ENCODE measurements around the gene GRB14.
A peak's percentile ranks its signal among the peaks of the same experiment; 100 is the strongest.
"Not testable (repeated sequence)": the region's sequence is repeated elsewhere in the genome, so short reads cannot be mapped to it uniquely, and the experiment has no call there.

GRB14 gene

DNA sequence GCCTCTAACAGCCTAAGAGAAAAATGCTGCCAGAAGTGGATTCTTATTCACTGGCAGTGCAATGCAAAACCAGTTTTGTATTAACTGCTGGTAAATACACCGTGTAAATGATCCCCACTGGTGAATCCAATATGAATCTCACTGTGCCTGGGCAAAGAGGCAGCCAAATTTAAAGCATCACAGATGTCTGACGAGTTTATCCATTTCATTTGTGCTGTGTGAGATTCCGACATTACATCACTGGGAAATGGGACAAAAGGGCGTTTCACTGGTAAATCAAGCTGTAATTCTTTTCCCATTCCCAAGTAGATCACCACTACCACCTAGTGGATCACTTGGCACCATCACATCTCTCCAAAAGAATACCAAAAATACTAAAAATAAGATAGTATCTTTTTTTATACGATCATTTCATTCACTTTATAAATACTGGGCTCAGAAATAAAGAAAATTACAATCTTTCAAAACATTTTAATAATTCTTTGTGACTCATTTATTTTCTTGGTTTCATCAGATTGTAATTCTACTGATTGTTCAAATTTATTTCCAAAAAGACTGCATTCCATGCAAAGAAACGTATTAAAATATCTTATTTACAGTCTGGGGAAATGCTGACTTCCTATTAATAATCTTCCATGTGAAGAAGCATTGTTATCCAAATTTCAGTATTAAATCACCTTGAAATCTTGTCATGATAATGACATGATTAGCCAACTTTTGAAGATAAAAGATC is 125.6 kb downstream of the GRB14 start:
- DNase-seq (ENCODE audit: low spot score): peak; percentile 86

GRCh38 chr2:164485541-164485940 is 135.7 kb downstream of the GRB14 start:
- peak; percentile 42 for DNase-seq (ENCODE audit: low spot score)

GRCh38 chr2:164479460-164479859 is 141.8 kb downstream of the GRB14 start:
- DNase-seq (ENCODE audit: low spot score): no peak

DNA sequence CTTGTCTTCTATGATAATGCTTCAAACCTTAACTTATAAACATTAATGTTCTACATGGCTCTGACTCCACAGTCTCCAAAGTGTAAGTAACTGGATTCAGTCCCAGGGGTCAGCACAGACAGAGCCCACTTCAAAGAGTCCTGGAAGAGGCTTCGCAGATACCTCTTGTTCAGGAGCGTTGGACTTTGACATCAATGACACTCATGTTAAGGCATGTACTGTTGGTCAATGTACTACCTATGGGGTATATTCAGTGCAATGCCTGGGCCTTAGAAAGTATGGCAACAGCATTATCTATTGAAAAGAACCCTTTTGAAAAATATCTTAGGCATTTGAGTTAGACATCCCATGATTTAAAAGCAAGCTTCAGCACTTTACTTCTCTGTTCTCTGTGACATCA is 143.1 kb downstream of the GRB14 start:
- DNase-seq (ENCODE audit: low spot score): no peak

- DNase-seq (ENCODE audit: low spot score): no peak
Observed at GRCh38 chr2:164474873-164475272, 146.4 kb downstream of the GRB14 start.

- DNase-seq (ENCODE audit: low spot score): no peak
Observed at GRCh38 chr2:164473021-164473420, 148.3 kb downstream of the GRB14 start.

DNA sequence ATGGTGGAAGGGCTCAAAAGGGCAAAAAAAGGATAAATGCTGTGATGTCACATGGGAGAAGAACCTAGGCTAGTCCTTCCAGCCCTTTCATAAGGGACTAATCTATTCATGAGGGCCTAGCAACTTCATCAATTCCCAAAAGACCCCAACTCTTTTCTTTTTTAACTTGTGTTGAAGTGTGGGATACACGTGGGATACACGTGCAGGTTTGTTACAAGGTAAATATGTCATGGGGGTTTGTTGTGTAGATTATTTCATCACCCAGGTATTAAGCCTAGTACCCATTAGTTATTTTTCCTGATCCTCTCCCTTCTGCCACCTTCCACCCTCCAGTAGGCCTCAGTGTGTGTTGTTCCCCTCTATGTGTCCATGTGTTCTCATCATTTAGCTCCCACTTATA is 156.2 kb downstream of the GRB14 start:
- not testable (repeated sequence) for DNase-seq (ENCODE audit: low spot score)

GRCh38 chr2:164464376-164464775 is 156.9 kb downstream of the GRB14 start:
- DNase-seq (ENCODE audit: low spot score): no peak

GRCh38 chr2:164458792-164459191 is 162.5 kb downstream of the GRB14 start:
- no peak for DNase-seq (ENCODE audit: low spot score)

- DNase-seq (ENCODE audit: low spot score): no peak
Observed at GRCh38 chr2:164457271-164457670, 164.0 kb downstream of the GRB14 start.

DNA sequence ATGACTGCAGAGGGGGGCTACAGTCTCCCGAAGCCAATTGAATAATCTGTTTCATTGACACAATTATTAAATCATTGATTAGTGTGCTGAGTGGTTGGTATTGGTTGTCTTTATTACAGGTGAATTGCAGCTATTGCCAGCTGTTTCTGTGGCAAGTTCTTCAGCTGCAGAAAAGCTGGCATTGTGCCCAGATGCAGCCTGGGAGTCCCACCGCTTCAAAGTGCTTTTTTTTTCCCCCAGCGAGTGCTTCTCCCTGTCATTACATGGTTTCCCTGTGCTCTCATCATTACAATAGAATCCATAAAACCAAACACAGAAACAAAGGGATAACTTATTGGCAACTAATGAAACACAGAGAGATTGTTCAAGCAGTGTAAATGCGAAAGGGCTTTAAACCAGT is 164.7 kb downstream of the GRB14 start:
- DNase-seq (ENCODE audit: low spot score): no peak

DNA sequence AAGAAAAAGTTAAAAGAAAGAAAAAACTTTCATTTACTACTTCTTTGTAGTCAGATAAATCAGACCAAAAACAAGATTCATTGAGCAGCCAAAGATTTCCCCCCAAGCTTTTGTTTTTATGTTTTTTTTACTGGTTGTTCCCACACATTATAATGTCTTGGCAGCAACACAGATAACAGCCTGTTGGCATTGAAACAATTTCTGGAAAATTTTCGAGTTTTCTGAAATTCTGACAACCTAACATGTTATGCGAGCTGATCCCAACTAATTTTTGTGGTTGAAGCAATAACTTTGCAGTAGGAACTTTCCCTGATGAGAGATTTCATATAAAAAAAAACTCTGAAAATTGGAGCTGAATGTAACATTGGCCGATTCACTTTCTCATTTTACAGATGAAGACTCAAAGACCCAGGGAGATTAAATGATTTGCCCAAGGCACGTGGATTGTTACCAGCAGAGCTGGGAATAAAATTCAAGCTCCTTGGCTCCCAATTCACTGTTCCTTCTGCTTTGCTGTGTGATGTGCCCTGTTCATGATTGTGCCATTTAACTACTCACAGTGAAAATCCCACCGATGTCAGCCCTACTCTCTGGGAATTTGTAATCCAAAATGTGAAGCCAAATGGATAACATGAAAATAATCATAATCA is 167.5 kb downstream of the GRB14 start:
- no peak for DNase-seq (ENCODE audit: low spot score)

DNA sequence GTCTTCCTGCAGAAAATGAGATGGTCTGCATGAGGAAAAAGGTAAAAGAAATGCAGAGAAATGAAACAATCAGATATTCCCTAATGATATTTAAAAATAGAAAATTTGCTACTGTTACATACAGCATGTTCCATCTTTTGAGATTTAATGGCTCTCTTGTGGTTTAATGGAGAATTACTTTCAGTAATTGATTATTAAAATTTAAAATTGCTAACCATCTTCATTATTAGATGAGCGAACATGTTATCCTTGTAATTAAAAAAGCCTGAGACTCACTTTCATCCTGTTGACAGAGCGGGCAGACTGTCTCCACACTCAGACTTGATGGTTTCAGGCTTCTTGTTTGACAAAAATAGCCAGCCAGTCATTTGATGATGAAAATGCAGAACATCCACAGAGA is 171.0 kb downstream of the GRB14 start:
- no peak for DNase-seq (ENCODE audit: low spot score)

DNA sequence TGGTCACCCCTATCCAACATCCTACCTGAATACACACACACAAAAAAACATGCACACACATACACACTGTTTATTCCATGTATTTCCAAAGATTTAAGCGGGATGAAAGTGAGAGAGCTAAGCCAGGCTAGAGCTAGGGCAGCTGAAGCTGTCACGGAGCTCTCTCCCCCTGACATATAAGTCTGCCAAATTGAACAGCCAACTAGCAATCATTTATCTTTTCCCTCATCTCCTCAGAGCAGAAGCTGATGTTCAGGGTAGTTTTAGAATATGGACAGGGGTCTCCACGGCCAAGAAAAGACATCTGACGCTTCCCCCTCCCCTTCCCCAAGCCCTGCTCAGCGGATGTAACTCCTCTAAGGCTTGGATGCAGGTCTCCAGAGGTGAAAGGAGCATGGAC is 171.6 kb downstream of the GRB14 start:
- no peak for DNase-seq (ENCODE audit: low spot score)

- no peak for DNase-seq (ENCODE audit: low spot score)
Observed at GRCh38 chr2:164447660-164448059, 173.6 kb downstream of the GRB14 start.
